DOHH2 (cell line): ENCODE results near the gene CACNA2D3.

Experiments
- EZH2phosphoT487 ChIP-seq: fragments of 200-600 bp; sonication (generic); IDR thresholded peaks from 2 replicates; pipeline ENCODE4 v1.6.1; 2017; ENCODE audit warnings: borderline replicate concordance, mild to moderate bottlenecking, antibody characterized with exemption, low read length, moderate library complexity, mixed read lengths
- TF ChIP-seq, protein P1 (sequence below): fragments of 200-600 bp; sonication (generic); IDR thresholded peaks from one replicate; pipeline ENCODE4 v1.5.1; 2014; ENCODE audit warnings: antibody characterized with exemption, mild to moderate bottlenecking, low read depth, low read length; ENCODE audit not compliant: poor library complexity, severe bottlenecking

- TF ChIP-seq EZH2phosphoT487 = no peak
- TF ChIP-seq, protein P1, sequence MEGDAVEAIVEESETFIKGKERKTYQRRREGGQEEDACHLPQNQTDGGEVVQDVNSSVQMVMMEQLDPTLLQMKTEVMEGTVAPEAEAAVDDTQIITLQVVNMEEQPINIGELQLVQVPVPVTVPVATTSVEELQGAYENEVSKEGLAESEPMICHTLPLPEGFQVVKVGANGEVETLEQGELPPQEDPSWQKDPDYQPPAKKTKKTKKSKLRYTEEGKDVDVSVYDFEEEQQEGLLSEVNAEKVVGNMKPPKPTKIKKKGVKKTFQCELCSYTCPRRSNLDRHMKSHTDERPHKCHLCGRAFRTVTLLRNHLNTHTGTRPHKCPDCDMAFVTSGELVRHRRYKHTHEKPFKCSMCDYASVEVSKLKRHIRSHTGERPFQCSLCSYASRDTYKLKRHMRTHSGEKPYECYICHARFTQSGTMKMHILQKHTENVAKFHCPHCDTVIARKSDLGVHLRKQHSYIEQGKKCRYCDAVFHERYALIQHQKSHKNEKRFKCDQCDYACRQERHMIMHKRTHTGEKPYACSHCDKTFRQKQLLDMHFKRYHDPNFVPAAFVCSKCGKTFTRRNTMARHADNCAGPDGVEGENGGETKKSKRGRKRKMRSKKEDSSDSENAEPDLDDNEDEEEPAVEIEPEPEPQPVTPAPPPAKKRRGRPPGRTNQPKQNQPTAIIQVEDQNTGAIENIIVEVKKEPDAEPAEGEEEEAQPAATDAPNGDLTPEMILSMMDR = no peak
Observed at GRCh38 chr3:54349231-54349652, 226.9 kb downstream of the CACNA2D3 start.
